NCI-H510A (cell line): Measurements from ENCODE around the gene TTBK1.
"Not testable (repeated sequence)": the region's sequence is repeated elsewhere in the genome, so short reads cannot be mapped to it uniquely, and the experiment has no call there.

Experiments
- DNase-seq: peaks from one replicate; lab custom pipeline; 2025; lab: John Stamatoyannopoulos, UW

TTBK1 gene

DNA sequence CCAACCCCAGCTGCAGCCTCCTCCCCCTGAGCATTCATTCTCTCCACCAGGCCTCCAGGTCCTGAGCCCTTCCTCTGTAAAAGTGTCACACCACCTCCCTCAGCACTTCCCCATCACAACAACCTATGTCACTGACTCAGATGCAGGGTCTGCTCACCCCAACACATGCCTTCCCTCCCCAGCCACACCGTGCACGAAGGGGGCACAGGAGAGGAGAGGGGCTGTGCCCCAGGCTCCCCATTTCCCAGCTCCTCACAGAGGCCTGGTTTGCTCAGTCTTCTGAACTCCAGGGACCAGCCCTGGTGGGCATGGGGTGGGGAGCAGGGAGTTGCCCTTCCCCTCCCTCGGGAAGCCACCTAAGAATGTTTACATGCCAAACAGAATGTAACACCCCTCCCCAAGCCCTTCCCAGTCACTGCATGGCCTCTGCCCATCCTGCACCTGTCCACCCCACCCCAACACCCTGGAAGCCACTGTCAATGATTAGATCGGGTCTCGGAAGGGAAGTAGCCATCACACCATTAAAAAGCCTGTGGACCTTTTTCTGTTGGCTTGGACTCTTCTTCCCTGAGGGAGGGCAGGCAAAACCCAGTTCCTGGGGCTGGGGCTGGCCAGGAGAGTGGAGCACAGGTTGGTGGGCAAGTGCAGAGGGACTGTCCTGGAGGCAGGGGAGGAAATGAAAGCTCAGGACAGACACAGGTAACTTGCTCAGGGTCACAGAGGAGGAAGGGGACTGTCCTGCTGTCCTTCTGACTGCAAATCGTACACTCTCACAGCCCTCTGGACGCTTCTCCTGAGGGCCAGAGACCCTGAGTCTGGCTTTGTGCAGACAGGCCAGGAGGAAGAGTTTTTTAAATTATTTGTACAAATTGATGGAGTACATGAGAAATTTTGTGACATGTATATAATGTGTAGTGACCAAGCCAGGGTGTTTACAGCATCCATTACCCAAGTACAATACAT, 44.7 kb downstream of the TTBK1 start:
- DNase-seq: no peak

DNA sequence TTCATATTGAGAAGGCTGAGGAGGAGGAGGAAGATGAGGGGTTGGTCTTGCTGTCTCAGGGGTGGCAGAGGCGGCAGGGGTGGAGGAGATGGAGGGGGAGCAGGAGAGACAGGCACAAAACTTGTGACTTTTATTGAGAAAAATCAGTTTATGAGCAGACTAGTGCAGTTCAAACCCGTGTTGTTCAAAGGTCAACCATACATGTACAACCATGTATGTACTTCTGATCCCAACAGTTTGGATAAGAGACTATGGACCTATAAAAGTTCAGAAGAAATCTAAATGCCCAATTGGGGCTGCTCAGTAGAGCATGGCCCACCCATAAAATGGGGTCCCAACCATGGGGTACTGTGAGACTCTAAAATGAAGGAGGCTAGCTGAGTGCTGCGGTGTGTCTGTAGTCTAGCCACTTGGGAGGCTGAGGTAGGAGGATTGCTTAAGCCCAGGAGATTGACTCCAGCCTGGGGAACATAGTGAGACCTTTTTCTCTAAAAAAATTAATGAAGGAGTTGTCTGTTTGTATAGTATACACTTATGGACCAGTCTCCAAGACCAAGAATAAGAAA, 47.1 kb downstream of the TTBK1 start:
- DNase-seq: no peak

DNA sequence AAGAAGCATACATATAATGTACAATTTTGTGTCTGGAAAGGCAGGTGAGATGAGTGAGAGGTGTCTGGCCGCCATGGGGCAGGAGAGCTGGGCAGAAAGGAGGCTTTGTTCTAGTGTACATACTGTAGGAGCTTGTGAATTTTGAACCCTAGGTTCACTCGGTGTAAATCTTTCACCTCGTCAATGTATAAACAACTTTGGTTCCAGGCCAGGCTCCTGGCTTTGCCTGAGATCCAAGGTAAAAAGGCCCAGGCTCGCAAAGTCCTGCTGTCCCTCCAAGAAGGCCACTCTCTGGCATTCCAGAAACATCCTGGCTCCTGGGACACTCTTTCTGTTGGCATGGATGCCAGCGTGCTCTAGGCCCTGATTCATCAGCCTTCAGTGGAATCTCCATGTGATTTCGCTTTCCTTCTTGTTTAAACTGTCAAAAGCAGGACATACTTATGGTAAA, 47.6 kb downstream of the TTBK1 start:
- DNase-seq: no peak

DNA sequence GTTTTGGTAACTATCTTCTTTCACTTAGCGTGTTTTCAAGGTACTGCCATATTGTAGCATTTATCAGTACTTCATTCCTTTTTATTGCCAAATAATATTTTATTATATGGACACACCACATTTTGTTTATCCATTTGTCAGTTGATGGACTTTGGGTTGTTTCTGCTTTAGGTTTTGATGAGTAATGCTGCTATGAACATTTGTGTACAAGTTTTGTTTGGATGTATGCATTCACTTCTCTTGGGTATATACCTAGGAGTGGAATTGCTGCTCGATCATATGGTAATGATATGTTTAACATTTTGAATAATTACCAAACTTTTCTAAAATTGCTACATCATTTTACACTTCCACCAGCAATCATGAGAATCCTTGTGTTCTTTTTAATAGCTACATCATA, 48.4 kb downstream of the TTBK1 start:
- no peak for DNase-seq

DNA sequence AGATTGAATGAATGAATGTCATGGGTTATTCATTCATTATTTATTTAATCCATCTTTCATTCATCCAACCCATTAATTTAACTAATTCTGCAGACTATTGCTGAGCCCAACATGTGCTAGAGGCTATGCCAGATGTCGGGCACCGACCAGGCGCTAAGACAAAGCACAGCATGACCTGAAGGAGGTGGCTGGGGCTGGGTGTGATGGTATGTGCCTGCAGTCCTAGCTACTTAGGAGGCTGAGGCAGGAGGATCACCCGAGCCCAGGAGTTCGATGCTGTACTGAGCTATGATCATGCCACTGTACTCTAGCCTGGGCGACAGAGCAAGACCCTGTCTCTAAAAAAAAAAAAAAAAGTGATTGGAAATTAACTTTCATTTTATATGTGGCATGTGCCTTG, 49.1 kb downstream of the TTBK1 start:
- DNase-seq: no peak

DNA sequence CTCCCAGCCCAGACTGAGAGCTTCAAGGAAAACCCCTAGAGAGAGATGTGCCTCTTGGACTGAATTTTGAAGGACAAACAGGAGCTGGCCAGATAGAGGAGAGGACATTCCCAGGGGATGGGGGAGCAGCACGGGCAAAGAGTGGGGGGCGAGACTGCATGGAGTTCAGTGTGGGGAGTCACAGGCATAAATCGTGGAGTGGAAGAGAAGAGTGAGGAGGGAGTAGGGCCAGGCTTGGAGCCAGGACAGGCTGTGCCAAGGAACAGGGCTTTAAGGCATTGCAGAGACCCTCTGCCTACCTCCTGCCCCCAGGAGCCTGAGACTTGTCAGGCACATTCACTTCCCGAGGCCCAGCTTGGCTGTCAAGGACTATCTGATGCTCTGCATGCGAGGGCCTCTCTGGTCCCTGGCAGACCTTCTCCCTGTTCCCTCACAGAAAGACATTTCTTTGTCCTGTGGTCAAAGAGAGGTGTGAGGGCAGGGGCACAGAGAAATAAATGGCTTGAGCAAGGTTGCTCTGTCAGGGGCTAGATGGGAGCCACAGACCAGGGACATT, 49.6 kb downstream of the TTBK1 start:
- DNase-seq: no peak

DNA sequence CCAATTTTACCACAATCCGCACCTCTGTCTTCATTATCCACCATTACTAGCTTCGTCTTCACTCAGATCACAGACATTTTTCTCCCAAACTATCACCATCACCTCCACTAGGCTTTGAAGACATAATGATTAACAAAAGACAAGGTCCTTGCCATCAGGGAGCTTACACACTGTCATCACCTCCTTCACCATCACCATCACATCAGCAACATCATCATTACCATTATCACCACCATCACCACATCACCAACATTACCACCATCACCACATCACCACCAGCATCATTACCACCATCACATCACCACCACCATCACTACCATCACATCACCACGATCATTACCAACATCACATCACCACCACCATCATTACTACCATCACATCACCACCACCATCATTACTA, 50.4 kb downstream of the TTBK1 start:
- no peak for DNase-seq

DNA sequence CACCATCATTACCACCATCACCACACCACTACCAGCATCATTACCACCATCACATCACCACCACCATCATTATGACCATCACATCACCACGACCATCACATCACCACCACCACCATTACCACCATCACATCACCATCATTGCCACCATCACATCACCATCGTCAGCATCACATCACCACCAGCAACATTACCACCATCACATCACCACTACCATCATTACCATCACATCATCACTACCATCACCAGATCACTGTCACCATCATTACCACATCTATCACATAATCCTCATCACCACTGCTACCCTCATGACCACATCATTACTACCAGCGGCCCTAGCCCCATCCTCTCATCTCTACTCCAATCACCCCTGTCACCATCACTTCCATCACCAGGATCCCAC, 51.3 kb downstream of the TTBK1 start:
- DNase-seq: no peak

DNA sequence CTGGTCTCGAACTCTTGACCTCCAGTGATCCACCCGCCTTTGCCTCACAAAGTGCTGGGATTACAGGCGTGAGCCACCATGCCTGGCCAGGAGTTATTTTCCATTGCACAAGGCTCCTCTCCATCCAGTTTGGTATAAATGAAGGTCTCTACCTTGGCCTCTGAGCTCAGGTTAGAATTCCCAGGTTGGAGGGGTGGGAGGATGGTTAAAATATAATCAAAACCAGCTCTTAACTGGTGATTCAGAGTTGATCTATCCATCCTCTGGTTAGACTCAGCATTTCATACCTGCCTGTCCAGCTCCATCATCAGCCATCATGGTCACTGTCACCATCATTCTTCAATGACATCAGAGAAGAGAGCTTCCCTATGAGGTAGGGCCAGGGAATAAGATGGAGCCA, 52.2 kb downstream of the TTBK1 start:
- DNase-seq: no peak

DNA sequence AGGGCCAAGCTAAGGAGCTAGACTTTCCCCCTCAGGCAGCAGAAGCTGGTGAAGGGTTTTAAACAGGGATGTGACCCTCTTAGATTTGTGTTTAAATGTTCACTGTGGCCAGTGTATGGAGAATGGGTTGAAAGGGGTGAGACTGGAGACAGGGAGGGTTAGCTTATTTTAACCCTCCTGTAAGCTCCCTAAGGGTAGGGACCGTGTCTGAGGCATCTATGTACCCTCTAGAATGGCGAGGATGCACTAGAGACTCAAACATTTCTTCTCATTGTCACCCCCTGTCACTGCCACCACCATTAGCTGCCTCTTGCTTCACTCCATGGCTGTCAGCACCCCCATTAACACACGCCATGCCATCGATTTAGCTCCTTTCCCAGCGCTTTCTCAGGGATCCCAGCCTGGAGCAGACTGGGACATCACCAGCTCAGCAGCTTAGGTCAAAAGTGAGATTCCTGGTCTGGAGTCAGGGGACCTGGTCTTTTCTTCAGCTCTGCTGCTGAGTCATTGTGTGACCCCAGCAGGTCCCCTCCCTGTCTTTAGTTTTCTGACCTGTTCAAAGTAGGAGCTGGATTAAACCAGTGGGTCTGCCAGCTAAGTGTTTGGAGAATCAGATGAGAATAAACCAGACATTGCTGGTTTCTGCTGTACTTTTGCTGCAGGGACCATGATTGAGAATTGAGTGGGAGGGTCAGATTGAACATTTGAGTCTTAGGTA, 53.7 kb downstream of the TTBK1 start:
- no peak for DNase-seq

DNA sequence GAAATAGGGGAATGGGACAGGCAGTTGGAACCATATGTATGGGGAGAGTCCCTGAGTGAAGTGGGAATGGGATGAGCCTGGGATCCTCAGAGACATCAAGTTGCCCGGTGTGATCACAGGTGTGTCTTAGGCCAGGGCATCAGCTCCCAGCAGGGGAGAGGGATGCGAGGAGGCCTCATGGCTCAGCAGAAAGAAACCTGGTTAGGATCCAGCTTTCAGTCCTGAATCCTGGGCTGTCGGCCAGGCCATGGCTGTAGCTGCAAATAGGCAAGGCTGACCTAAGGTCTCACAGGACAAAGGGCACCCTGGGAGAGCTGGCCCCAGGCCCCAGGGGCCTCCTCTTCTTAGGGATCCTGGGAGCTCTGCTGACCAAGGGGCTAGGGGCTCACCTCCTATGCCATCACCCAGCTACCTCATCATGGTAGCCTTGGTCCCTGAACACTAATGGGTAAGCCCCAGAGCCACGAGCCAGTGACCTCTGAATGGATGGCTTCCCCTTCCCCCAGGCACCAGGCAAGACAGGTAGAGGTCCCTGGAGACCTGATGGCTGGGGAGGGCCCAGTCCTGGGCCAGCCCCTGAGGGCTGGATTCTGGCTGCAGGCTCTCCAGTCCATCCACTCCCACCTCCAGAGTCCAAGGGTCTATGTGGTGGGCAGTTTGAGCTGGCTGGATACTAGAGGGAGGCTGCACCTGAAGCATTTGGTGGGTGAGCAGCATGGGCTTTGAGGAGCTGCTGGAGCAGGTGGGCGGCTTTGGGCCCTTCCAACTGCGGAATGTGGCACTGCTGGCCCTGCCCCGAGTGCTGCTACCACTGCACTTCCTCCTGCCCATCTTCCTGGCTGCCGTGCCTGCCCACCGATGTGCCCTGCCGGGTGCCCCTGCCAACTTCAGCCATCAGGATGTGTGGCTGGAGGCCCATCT, 54.6 kb downstream of the TTBK1 start, which contains the start of gene SLC22A7:
TSS of gene SLC22A7 (plus strand) at position 617 of the 921 bp plus-strand sequence. CDS start at position 716, 99 bp downstream.
- no peak for DNase-seq

DNA sequence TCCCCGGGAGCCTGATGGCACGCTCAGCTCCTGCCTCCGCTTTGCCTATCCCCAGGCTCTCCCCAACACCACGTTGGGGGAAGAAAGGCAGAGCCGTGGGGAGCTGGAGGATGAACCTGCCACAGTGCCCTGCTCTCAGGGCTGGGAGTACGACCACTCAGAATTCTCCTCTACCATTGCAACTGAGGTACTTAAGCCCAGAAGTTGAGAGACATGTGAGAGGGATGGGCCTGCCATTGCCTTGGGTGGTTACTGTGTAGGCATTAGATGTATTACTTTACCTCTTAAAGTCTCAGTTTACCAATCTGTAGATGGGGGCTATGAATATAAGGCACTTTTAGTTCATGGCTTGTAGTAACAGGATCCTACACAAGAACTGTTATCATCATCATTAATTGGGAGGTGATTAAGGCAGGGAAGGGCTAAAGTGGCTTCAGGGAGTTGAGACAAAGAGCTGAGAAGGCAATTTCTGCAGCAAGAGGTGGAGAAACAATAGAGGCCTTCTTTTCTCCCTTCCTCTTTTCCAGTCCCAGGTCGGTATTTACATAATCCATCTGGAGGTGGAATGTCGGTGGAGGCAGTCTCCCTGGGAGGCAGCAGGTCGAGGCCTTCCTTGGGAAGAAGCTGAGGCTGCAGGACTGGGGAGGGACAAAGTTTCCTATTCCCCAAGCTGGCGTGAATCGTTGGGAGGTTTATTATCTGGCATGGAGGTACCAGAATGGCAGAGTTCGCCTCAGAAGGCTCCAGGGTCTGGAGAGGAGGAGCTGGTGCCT, 55.5 kb downstream of the TTBK1 start:
- DNase-seq: no peak

DNA sequence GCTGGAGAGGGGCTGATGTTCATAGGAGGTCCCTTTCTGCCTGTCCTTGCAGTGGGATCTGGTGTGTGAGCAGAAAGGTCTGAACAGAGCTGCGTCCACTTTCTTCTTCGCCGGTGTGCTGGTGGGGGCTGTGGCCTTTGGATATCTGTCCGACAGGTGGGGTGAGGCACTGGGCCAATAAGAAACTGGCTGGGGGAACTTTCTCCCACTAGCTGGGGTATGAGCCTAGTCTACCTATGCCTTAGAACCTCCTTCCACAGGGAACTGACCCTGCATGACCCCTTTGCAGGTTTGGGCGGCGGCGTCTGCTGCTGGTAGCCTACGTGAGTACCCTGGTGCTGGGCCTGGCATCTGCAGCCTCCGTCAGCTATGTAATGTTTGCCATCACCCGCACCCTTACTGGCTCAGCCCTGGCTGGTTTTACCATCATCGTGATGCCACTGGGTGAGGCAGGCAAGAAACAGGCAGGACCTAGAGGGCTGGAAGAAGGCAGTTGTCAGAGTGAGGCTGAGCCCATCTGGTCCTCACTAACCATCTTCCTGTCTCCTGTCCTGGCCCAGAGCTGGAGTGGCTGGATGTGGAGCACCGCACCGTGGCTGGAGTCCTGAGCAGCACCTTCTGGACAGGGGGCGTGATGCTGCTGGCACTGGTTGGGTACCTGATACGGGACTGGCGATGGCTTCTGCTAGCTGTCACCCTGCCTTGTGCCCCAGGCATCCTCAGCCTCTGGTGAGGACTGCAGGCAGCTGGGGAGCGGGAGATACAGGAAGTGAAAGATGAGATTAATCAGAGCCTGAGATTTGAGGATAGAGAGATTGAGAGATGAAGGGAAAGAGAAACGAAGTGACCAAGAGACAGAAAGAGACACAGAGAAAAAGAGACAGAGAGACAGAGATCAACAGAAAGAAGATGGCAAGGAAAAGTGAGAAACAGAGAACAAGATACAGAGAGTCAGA, 56.3 kb downstream of the TTBK1 start:
- no peak for DNase-seq

DNA sequence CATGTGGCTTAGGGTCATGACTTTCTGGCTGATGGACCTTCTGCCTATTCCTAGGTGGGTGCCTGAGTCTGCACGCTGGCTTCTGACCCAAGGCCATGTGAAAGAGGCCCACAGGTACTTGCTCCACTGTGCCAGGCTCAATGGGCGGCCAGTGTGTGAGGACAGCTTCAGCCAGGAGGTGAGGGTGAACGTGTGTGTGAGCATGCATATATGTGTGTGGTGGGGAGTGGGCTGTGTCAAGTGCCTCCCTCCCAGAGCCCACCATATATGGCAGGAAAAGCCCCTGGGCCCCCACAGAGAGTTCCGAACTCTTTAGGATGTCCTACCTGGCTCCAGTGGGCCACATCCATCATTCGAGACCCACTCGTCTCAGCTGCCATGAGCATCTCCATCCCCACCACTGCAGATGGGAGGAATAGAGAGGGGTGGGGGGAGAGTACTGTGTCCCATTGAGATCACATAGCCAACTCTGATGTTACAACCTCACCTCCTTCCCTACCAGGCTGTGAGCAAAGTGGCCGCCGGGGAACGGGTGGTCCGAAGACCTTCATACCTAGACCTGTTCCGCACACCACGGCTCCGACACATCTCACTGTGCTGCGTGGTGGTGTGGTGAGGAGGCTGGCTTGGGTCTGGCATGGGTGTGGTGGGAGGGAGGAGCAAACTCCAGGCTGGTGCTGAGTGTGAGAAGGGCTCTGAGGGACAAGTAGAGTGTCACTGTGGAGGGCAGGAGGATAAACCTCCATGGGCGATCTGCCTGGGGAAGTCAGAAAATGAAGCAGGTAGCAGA, 58.0 kb downstream of the TTBK1 start:
- DNase-seq: no peak

DNA sequence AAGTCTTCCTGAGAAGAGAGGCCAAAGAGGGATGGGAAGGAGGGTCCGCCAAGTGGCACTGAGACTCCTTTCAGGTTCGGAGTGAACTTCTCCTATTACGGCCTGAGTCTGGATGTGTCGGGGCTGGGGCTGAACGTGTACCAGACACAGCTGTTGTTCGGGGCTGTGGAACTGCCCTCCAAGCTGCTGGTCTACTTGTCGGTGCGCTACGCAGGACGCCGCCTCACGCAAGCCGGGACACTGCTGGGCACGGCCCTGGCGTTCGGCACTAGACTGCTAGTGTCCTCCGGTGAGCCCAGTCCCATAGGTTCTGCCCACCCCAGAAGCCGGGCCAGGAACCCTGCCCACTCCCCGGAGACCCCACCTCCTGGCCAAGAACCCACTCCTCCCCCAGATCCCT, 58.8 kb downstream of the TTBK1 start:
- DNase-seq: no peak

DNA sequence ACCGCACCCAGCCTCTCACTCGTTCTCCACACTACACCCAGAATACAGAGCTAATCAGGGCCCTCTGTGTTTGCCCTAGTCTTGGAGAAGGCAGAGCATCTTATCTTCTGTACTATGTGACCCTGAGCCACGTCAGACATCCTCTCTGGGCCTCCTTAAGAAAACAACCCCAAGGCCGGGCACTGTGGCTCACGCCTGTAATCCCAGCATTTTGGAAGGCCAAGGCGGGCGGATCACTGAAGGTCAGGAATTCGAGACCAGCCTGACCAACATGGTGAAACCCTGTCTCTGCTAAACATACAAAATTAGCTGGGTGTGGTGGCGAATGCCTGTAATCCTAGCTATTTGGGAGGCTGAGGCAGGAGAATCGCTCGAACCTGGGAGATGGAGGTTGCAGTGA, 59.7 kb downstream of the TTBK1 start:
- DNase-seq: not testable (repeated sequence)

DNA sequence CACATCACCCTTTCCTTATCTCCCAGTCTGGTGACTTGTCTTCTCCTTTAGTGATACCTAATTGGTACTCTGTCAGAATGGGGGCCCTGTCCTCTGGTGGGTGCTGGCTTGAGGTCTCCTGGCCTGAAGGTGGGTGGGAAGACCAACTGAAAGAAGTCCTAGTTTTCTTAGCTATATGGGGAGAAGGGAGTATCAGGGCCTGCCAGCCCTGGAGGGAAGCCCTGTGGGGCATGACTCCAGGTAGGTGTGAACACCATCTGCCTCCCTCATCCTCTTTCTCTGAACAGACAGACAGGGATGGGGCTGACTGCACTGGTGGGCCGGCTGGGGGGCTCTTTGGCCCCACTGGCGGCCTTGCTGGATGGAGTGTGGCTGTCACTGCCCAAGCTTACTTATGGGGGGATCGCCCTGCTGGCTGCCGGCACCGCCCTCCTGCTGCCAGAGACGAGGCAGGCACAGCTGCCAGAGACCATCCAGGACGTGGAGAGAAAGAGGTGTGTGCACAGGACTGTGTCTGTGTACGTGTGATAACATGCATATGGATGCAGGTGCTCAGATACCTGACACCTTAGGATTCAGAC, 60.6 kb downstream of the TTBK1 start:
- DNase-seq: no peak

DNA sequence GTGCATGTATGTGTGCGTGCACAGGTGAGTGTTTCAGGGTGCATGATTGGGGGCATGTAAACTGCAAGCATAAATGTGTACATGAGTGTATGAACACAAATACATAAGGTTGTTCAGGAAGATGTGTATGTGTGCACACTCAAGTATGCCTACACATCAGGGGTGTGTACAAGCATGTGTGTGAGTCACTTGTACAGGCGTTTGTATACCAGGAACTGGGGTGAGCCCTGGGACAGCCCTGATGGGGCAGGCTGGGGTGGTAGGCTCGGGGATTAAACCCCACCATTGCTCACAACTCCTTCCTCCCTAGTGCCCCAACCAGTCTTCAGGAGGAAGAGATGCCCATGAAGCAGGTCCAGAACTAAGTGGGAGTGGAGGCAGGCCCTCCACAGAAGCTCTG, 61.1 kb downstream of the TTBK1 start:
- DNase-seq: no peak
